HUDEP-2 (cell line): Measurements from ENCODE around the gene RBBP6.

Experiments
- DNase-seq, 76 experiments: peaks; one replicate each; lab custom pipeline; 2025; ENCODE audit not compliant: unreplicated experiment in 76 of 76; lab: John Stamatoyannopoulos, UW

The RBBP6 gene

GRCh38 chr16:24522751-24523150 lies 16.6 kb upstream of the RBBP6 start:
- no peak for DNase-seq

GRCh38 chr16:24523569-24523968 lies 15.8 kb upstream of the RBBP6 start:
- no peak for DNase-seq

- DNase-seq, result no peak
Observed at GRCh38 chr16:24524855-24525677, 14.3 kb upstream of the RBBP6 start.

GRCh38 chr16:24525970-24526559 lies 13.3 kb upstream of the RBBP6 start:
- DNase-seq, result no peak

GRCh38 chr16:24526701-24527495 lies 12.5 kb upstream of the RBBP6 start:
- no peak for DNase-seq

- no peak for DNase-seq
Observed at GRCh38 chr16:24531166-24531565, 8.2 kb upstream of the RBBP6 start.

- no peak for DNase-seq
Observed at GRCh38 chr16:24534620-24535019, 4.7 kb upstream of the RBBP6 start.

- DNase-seq, result no peak
Observed at GRCh38 chr16:24535827-24536226, 3.5 kb upstream of the RBBP6 start.

GRCh38 chr16:24536671-24537070 lies 2.7 kb upstream of the RBBP6 start:
- no peak for DNase-seq

GRCh38 chr16:24537474-24538337 lies 1.7 kb upstream of the RBBP6 start:
- peak in 7 of 76 experiments; percentile 2 to 22 (median 4) for DNase-seq

- DNase-seq, result peak in 65 of 76 experiments; percentile 43 to 93 (median 77)
Observed at GRCh38 chr16:24538756-24539294, 541 bp upstream of the RBBP6 start.

- DNase-seq, result peak in 30 of 76 experiments; percentile 9 to 65 (median 34)
Observed at GRCh38 chr16:24539850-24540601, 660 bp downstream of the RBBP6 start.

GRCh38 chr16:24540602-24541210 lies 1.3 kb downstream of the RBBP6 start:
- DNase-seq, result peak in 29 of 76 experiments; percentile 1 to 59 (median 16)

- DNase-seq, result no peak
Observed at GRCh38 chr16:24541233-24541933, 2.0 kb downstream of the RBBP6 start.

GRCh38 chr16:24543949-24544348 lies 4.6 kb downstream of the RBBP6 start:
- no peak for DNase-seq

- DNase-seq, result no peak
Observed at GRCh38 chr16:24544640-24545039, 5.3 kb downstream of the RBBP6 start.

- no peak for DNase-seq
Observed at GRCh38 chr16:24550295-24550694, 10.9 kb downstream of the RBBP6 start.

- DNase-seq, result no peak
Observed at GRCh38 chr16:24552705-24553246, 13.4 kb downstream of the RBBP6 start.
